Natural killer cell (primary cell): ENCODE measurements around the gene ZCCHC4. TPM values are rescaled to one million over a fixed set of nuclear protein-coding genes. Genes with fewer than 3 reads are reported as not detected.
"Not testable (repeated sequence)": the region's sequence is repeated elsewhere in the genome, so short reads cannot be mapped to it uniquely, and the experiment has no call there.

Source experiments
- ATAC-seq, 3 donors: fragments of 150-1000 bp in 2 of 3; fragments of 200-7000 bp in 1 of 3; cut with Tn5 transposase; 1 replicate in 1 of 3; 2 replicates in 2 of 3; pipeline ENCODE4 v1.10.0; 2021; ENCODE audit warnings: mild to moderate bottlenecking in 2 of 3, moderate library complexity in 2 of 3
- DNase-seq, 2 donors: peaks; one replicate each; pipeline versions ENCODE4 v3.0.0 to v3.0.0-alpha.2; 2013 to 2021; ENCODE audit warnings: mixed read lengths in 1 of 2
- H3K27ac ChIP-seq: one replicate; pipeline ENCODE4 v1.5.1; 2013; ENCODE audit warnings: mild to moderate bottlenecking, low read length
- H3K27me3 ChIP-seq: one replicate; pipeline ENCODE4 v1.6.1; 2013; ENCODE audit warnings: low read length; ENCODE audit not compliant: control insufficient read depth, insufficient read depth
- H3K36me3 ChIP-seq: one replicate; pipeline ENCODE4 v1.6.1; 2013; ENCODE audit warnings: low read length; ENCODE audit not compliant: control insufficient read depth, insufficient read depth
- H3K4me1 ChIP-seq: one replicate; pipeline ENCODE4 v1.6.1; 2013; ENCODE audit warnings: low read length; ENCODE audit not compliant: control insufficient read depth, insufficient read depth
- H3K4me3 ChIP-seq: one replicate; pipeline ENCODE4 v1.5.1; 2013; ENCODE audit warnings: low read length
- H3K9me3 ChIP-seq: one replicate; pipeline ENCODE4 v1.6.1; 2013; ENCODE audit warnings: low read length; ENCODE audit not compliant: control insufficient read depth, insufficient read depth
- H3K27ac Mint-ChIP-seq, 2 donors: one replicate each; pipeline ENCODE4 v1.8.0; 2022; ENCODE audit warnings: mild to moderate bottlenecking in 2 of 2, mixed read lengths in 2 of 2, moderate library complexity in 1 of 2
- H3K27me3 Mint-ChIP-seq, 2 donors: one replicate each; pipeline ENCODE4 v1.8.0; 2022; ENCODE audit warnings: low read depth in 2 of 2, mixed read lengths in 2 of 2
- H3K36me3 Mint-ChIP-seq: one replicate; pipeline ENCODE4 v1.8.0; 2022; ENCODE audit warnings: mixed read lengths
- H3K4me1 Mint-ChIP-seq, 2 donors: one replicate each; pipeline ENCODE4 v1.8.0; 2022; ENCODE audit warnings: mixed read lengths in 2 of 2
- H3K4me3 Mint-ChIP-seq: one replicate; pipeline ENCODE4 v1.8.0; 2022; ENCODE audit warnings: mild to moderate bottlenecking, moderate library complexity, mixed read lengths
- H3K9me3 Mint-ChIP-seq, 2 donors: one replicate each; pipeline ENCODE4 v1.8.0; 2022; ENCODE audit warnings: mixed read lengths in 2 of 2
- WGBS: methylation state at CpG from one replicate; pipeline ENCODE4 v1.1.7; 2013; ENCODE audit warnings: missing lambda C conversion rate; ENCODE audit not compliant: insufficient coverage; 5-methylcytosine and 5-hydroxymethylcytosine counted together
- intact Hi-C: fragments of 100-400 bp; cut with micrococcal nuclease; formaldehyde crosslinking; loops from one replicate; pipeline ENCODE4 v1.14.2; 2022
- total RNA-seq, 4 donors: library from RNA; stranded (reverse); fragments of 120-200 nt in 1 of 4; gene quantifications; one replicate each; pipeline versions ENCODE4 v1.2.3 to v1.2.4, GENCODE V29; 2013 to 2022
- TF ChIP-seq, protein P1 (sequence below): fragments of 200-600 bp; IDR thresholded peaks from one replicate; pipeline ENCODE4 v1.8.0; 2022; ENCODE audit warnings: antibody characterized with exemption

ZCCHC4 gene
- total RNA-seq, 3 donors from 2014 or later (not counting 1 experiment from before 2014, with no cell fraction given): 9.4 to 12.0 (median 10.9) TPM

DNA sequence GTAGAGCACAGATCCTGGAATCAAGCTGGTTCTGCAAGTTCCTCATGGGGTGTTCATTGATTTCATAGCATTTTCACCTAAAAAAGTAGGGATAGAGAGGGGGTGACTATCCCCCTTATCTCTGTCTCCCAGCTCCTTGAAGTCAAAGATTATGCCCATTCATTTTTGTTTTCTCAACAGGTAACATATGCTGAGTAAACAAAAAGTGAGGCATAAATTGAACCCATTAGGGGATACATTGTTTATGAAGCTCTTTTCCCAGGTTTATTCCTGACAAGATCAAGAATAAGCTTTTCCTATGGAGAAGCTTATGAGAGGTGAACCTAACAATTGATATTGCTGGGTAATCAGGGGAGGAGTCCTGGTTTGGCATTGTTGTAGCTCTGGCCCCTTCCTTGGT is 55.3 kb downstream of the ZCCHC4 start:
- Mint-ChIP-seq H3K9me3 (no peaks in the 10 kb centered on the region), H3K27ac (no peak overlapping the region), H3K27me3 (no peaks in the 10 kb centered on the region), H3K4me1 (no peaks in the 10 kb centered on the region), H3K4me3 (no peak overlapping the region), H3K36me3 (peaks cover 7% of the 10 kb centered on the region)
- Histone ChIP-seq H3K36me3 (peaks cover 23% of the 10 kb centered on the region), H3K9me3 (no peaks in the 10 kb centered on the region), H3K27ac (no peak overlapping the region), H3K4me1 (no peaks in the 10 kb centered on the region), H3K27me3 (no peaks in the 10 kb centered on the region), H3K4me3 (no peak overlapping the region)
- TF ChIP-seq, protein P1, sequence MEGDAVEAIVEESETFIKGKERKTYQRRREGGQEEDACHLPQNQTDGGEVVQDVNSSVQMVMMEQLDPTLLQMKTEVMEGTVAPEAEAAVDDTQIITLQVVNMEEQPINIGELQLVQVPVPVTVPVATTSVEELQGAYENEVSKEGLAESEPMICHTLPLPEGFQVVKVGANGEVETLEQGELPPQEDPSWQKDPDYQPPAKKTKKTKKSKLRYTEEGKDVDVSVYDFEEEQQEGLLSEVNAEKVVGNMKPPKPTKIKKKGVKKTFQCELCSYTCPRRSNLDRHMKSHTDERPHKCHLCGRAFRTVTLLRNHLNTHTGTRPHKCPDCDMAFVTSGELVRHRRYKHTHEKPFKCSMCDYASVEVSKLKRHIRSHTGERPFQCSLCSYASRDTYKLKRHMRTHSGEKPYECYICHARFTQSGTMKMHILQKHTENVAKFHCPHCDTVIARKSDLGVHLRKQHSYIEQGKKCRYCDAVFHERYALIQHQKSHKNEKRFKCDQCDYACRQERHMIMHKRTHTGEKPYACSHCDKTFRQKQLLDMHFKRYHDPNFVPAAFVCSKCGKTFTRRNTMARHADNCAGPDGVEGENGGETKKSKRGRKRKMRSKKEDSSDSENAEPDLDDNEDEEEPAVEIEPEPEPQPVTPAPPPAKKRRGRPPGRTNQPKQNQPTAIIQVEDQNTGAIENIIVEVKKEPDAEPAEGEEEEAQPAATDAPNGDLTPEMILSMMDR: no peak
- intact Hi-C loops: loop anchor here (1.0 to 5.0 kb wide), 2 partner anchors 188 to 386 kb away; no protein-coding TSS in a partner anchor
- DNase-seq (no peak), ATAC-seq (no peak)

DNA sequence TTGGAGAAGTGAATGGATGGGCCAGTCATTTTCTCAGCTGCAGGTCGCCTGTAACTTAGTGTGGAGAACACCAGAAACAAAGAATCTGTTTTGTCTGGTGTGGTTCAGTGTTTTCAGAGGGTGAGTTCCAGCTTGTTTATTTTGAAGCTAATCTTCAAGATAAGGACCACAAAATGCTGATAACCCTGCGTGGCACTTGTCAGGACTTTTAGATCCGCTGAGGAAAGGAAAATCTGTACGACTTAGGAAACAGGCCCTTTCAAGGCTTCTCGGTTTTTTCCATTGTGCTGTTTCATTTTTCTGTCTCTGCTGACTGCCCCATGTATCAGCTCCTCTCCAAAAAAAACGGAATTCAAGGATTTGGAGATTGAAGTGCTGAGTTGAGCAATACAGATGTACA is 55.7 kb downstream of the ZCCHC4 start:
- DNase-seq (no peak), ATAC-seq (no peak)
- Mint-ChIP-seq H3K27me3 (no peaks in the 10 kb centered on the region), H3K4me3 (no peak overlapping the region), H3K4me1 (no peaks in the 10 kb centered on the region), H3K27ac (no peak overlapping the region), H3K9me3 (no peaks in the 10 kb centered on the region), H3K36me3 (peaks cover 7% of the 10 kb centered on the region)
- no peaks in the 10 kb centered on the region for H3K4me1 ChIP-seq
- TF ChIP-seq, protein P1: no peak
- H3K9me3 ChIP-seq: no peaks in the 10 kb centered on the region
- no peaks in the 10 kb centered on the region for H3K27me3 ChIP-seq
- 93% methylated on average over 6 of the region's 6 CpGs for WGBS
- peaks cover 21% of the 10 kb centered on the region for H3K36me3 ChIP-seq
- H3K27ac ChIP-seq: no peak overlapping the region
- H3K4me3 ChIP-seq: no peak overlapping the region
- intact Hi-C loops: loop anchor here (5.0 kb wide), 1 partner anchor 386 kb away; no protein-coding TSS in a partner anchor

DNA sequence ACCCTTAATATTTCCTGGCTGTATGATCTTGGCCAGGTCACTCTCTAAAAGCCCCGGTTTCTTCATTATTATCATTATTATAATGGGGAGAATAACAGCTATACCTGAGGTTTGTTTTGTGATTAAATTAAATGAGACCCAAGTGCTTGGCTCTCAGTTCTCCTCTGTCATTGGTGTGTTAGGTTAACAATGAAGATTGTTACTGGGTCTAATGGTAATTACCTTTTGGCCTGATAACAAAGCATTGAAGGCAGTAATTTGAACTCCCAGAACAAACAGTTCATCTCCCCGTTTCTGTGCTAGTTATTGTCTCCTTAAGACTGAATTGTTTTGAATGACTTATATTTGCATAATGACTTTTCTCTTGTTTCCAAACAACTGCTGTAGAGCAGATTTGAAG is 57.7 kb downstream of the ZCCHC4 start:
- H3K4me1 Mint-ChIP-seq: no peaks in the 10 kb centered on the region
- peaks cover 13% of the 10 kb centered on the region for H3K36me3 ChIP-seq
- 50% methylated on average over 1 of the region's 2 CpGs for WGBS

DNA sequence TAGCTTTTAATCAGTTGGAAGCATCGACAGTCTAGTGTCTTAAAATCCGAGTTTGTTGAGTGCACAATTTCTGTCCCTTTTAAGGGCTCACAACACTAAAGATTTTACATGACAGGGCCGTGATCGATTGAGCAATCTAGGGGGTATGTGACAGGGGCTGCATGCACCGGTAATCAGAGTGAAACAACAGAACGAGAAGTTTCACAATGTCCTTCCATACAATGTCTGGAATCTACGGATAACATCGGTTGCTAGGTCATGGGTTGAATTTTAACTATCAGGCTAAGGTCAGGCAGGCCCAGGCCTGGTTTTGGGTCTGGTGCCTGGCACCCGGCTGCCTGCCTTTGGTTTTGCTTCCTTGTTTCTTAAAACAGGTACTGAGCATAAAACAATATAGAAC is 60.0 kb downstream of the ZCCHC4 start:
- not testable (repeated sequence) for H3K36me3 ChIP-seq, H3K27ac ChIP-seq, H3K4me1 ChIP-seq, ATAC-seq, H3K4me3 ChIP-seq, DNase-seq, H3K9me3 ChIP-seq, H3K27ac Mint-ChIP-seq, H3K27me3 ChIP-seq, H3K9me3 Mint-ChIP-seq, H3K27me3 Mint-ChIP-seq, H3K36me3 Mint-ChIP-seq, H3K4me3 Mint-ChIP-seq
- intact Hi-C loops: loop anchor here (10.0 kb wide), 1 partner anchor 208 kb away; the partner anchor contains the start of gene SEPSECS
- H3K4me1 Mint-ChIP-seq: peaks cover 5 to 11% of the 10 kb centered on the region in 2 donors
- 86% methylated on average over 9 of the region's 9 CpGs for WGBS

More for the DNA sequence above, 57.7 kb downstream of the ZCCHC4 start:
- Histone ChIP-seq H3K9me3 (no peaks in the 10 kb centered on the region), H3K27ac (no peak overlapping the region), H3K27me3 (no peaks in the 10 kb centered on the region), H3K4me1 (no peaks in the 10 kb centered on the region), H3K4me3 (no peak overlapping the region)
- intact Hi-C loops: loop anchor here (10.0 kb wide), 1 partner anchor 205 kb away; the partner anchor contains the start of gene SEPSECS
- Mint-ChIP-seq H3K9me3 (no peaks in the 10 kb centered on the region), H3K36me3 (peaks cover under 1% of the 10 kb centered on the region), H3K4me3 (no peak overlapping the region), H3K27ac (no peak overlapping the region), H3K27me3 (no peaks in the 10 kb centered on the region)
- DNase-seq (no peak), ATAC-seq (no peak)
- TF ChIP-seq, protein P1: no peak
